ENCODE measurements around the gene DUSP16. TPM values are rescaled to one million over a fixed set of nuclear protein-coding genes. Genes with fewer than 3 reads are reported as not detected.

DUSP16 gene
- total RNA-seq, 5 donors from 2014 or later (not counting 1 experiment from before 2014, with no cell fraction given): 44.6 to 72.3 (median 61.0) TPM

- Histone ChIP-seq H3K4me1 (ENCODE audit: control insufficient read depth in 1 of 2, extremely low read depth in 1 of 2, insufficient read depth in 2 of 2, low read length in 2 of 2) (peaks cover 22 to 50% of the 10 kb centered on the region in 2 experiments), H3K4me3 (ENCODE audit: control insufficient read depth in 1 of 2, extremely low read depth in 1 of 2, low read length in 1 of 2) (no peak overlapping the region), H3K9me3 (no peaks in the 10 kb centered on the region), H3K36me3 (ENCODE audit: control insufficient read depth in 2 of 2, extremely low read depth in 1 of 2, insufficient read depth in 1 of 2, low read length in 1 of 2) (peaks cover 0 to 11% of the 10 kb centered on the region in 2 donors), H3K27me3 (replicated peaks in 1 of 2; ENCODE audit: control insufficient read depth in 2 of 2, extremely low read depth in 1 of 2, insufficient read depth in 2 of 2, low read length in 1 of 2) (no peaks in the 10 kb centered on the region), H3K27ac (ENCODE audit: low read length) (no peak overlapping the region)
- H3K4me1 Mint-ChIP-seq: peaks cover 68 to 85% (median 81%) of the 10 kb centered on the region in 3 donors
- POLR2A ChIA-PET: interaction anchor here in 1 of 2 donors (0.7 kb wide), 1 partner anchor 36 kb away, joined by 3 read pairs; no protein-coding TSS in a partner anchor
- DNase-seq: no peak
- H3K27me3 Mint-ChIP-seq: no peaks in the 10 kb centered on the region
- 100% methylated on average over 1 of the region's 7 CpGs for WGBS (ENCODE audit: insufficient coverage)
- H3K27ac Mint-ChIP-seq: peak overlapping the region; percentile 68 to 83
- H3K36me3 Mint-ChIP-seq: peaks cover 65% of the 10 kb centered on the region
- no peak for ATAC-seq (replicated peaks in 1 of 4)
- no peaks in the 10 kb centered on the region for H3K9me3 Mint-ChIP-seq
- CTCF ChIA-PET: interaction anchor here in 1 of 2 donors (0.9 kb wide), 1 partner anchor 149 kb away, joined by 3 read pairs; no protein-coding TSS in a partner anchor
- no peak overlapping the region for H3K4me3 Mint-ChIP-seq
These were observed 91.8 kb downstream of the DUSP16 start for GRCh38 chr12:12470751-12471306.

- WGBS (ENCODE audit: insufficient coverage): 100% methylated on average over 3 of the region's 7 CpGs
- ChIA-PET CTCF (interaction anchor here in 1 of 2 donors (1.0 kb wide), 1 partner anchor 34 kb away, joined by 4 read pairs; no protein-coding TSS in a partner anchor), POLR2A (interaction anchor here in 1 of 2 donors (1.1 kb wide), 1 partner anchor 12 kb away, joined by 4 read pairs; no protein-coding TSS in a partner anchor)
- Histone ChIP-seq H3K27me3 (replicated peaks in 1 of 2; ENCODE audit: control insufficient read depth in 2 of 2, extremely low read depth in 1 of 2, insufficient read depth in 2 of 2, low read length in 1 of 2) (no peaks in the 10 kb centered on the region), H3K4me3 (ENCODE audit: control insufficient read depth in 1 of 2, extremely low read depth in 1 of 2, low read length in 1 of 2) (no peak overlapping the region), H3K36me3 (ENCODE audit: control insufficient read depth in 2 of 2, extremely low read depth in 1 of 2, insufficient read depth in 1 of 2, low read length in 1 of 2) (peaks cover 0 to 10% of the 10 kb centered on the region in 2 donors), H3K27ac (ENCODE audit: low read length) (peak overlapping the region; percentile 95), H3K4me1 (ENCODE audit: control insufficient read depth in 1 of 2, extremely low read depth in 1 of 2, insufficient read depth in 2 of 2, low read length in 2 of 2) (peaks cover 25 to 52% of the 10 kb centered on the region in 2 experiments), H3K9me3 (no peaks in the 10 kb centered on the region)
- no peak overlapping the region for H3K4me3 Mint-ChIP-seq
- no peaks in the 10 kb centered on the region for H3K9me3 Mint-ChIP-seq
- peaks cover 65% of the 10 kb centered on the region for H3K36me3 Mint-ChIP-seq
- peaks cover 68 to 85% (median 81%) of the 10 kb centered on the region in 3 donors for H3K4me1 Mint-ChIP-seq
- H3K27ac Mint-ChIP-seq: peak overlapping the region; percentile 94 to 95
- DNase-seq: no peak
- ATAC-seq (replicated peaks in 1 of 4): no peak
- no peaks in the 10 kb centered on the region for H3K27me3 Mint-ChIP-seq
These were observed 93.3 kb downstream of the DUSP16 start for GRCh38 chr12:12469386-12469785.

GRCh38 chr12:12468575-12468974 lies 94.1 kb downstream of the DUSP16 start:
- Mint-ChIP-seq H3K27ac (peak overlapping the region; percentile 94 to 95), H3K9me3 (no peaks in the 10 kb centered on the region), H3K27me3 (no peaks in the 10 kb centered on the region), H3K4me3 (peak overlapping the region in 1 of 3 donors; percentile 53), H3K36me3 (peaks cover 65% of the 10 kb centered on the region), H3K4me1 (peaks cover 65 to 84% (median 75%) of the 10 kb centered on the region in 3 donors)
- no peak for ATAC-seq (replicated peaks in 1 of 4)
- H3K36me3 ChIP-seq (ENCODE audit: control insufficient read depth in 2 of 2, extremely low read depth in 1 of 2, insufficient read depth in 1 of 2, low read length in 1 of 2): peaks cover 0 to 9% of the 10 kb centered on the region in 2 donors
- ChIA-PET CTCF (no interaction called here), POLR2A (interaction anchor here in 1 of 2 donors (1.1 kb wide), 1 partner anchor 13 kb away, joined by 4 read pairs; no protein-coding TSS in a partner anchor)
- WGBS (ENCODE audit: insufficient coverage): 100% methylated on average over 1 of the region's 3 CpGs
- H3K4me3 ChIP-seq (ENCODE audit: control insufficient read depth in 1 of 2, extremely low read depth in 1 of 2, low read length in 1 of 2): no peak overlapping the region
- peak overlapping the region; percentile 95 for H3K27ac ChIP-seq (ENCODE audit: low read length)
- H3K9me3 ChIP-seq: no peaks in the 10 kb centered on the region
- no peak for DNase-seq
- peaks cover 23 to 53% of the 10 kb centered on the region in 2 experiments for H3K4me1 ChIP-seq (ENCODE audit: control insufficient read depth in 1 of 2, extremely low read depth in 1 of 2, insufficient read depth in 2 of 2, low read length in 2 of 2)
- H3K27me3 ChIP-seq (replicated peaks in 1 of 2; ENCODE audit: control insufficient read depth in 2 of 2, extremely low read depth in 1 of 2, insufficient read depth in 2 of 2, low read length in 1 of 2): no peaks in the 10 kb centered on the region

- ChIA-PET POLR2A (interaction anchor here (0.7 to 3.3 kb wide), 8 partner anchors 9 to 123 kb away, joined by 3 to 48 read pairs (median 12); no protein-coding TSS in a partner anchor), CTCF (interaction anchor here in 1 of 2 donors (0.6 to 3.3 kb wide), 5 partner anchors 11 to 252 kb away, joined by 3 to 21 read pairs (median 5); no protein-coding TSS in a partner anchor)
- 48% methylated on average over 8 of the region's 14 CpGs for WGBS (ENCODE audit: insufficient coverage)
- peaks cover 64% of the 10 kb centered on the region for H3K36me3 Mint-ChIP-seq
- H3K4me1 Mint-ChIP-seq: peaks cover 60 to 87% (median 77%) of the 10 kb centered on the region in 3 donors
- peak overlapping the region; percentile 50 to 53 (median 53) for H3K4me3 Mint-ChIP-seq
- peaks cover 23 to 53% of the 10 kb centered on the region in 2 experiments for H3K4me1 ChIP-seq (ENCODE audit: control insufficient read depth in 1 of 2, extremely low read depth in 1 of 2, insufficient read depth in 2 of 2, low read length in 2 of 2)
- H3K27ac Mint-ChIP-seq: peak overlapping the region; percentile 94 to 95
- H3K9me3 Mint-ChIP-seq: no peaks in the 10 kb centered on the region
- DNase-seq (peak in 32 of 35 experiments; percentile 13 to 71 (median 40)), ATAC-seq (replicated peaks in 1 of 4) (peak; percentile 16 to 57 (median 34))
- no peaks in the 10 kb centered on the region for H3K27me3 ChIP-seq (replicated peaks in 1 of 2; ENCODE audit: control insufficient read depth in 2 of 2, extremely low read depth in 1 of 2, insufficient read depth in 2 of 2, low read length in 1 of 2)
- H3K27ac ChIP-seq (ENCODE audit: low read length): peak overlapping the region; percentile 95
- no peak overlapping the region for H3K4me3 ChIP-seq (ENCODE audit: control insufficient read depth in 1 of 2, extremely low read depth in 1 of 2, low read length in 1 of 2)
- no peaks in the 10 kb centered on the region for H3K9me3 ChIP-seq
- H3K27me3 Mint-ChIP-seq: no peaks in the 10 kb centered on the region
- peaks cover 0 to 9% of the 10 kb centered on the region in 2 donors for H3K36me3 ChIP-seq (ENCODE audit: control insufficient read depth in 2 of 2, extremely low read depth in 1 of 2, insufficient read depth in 1 of 2, low read length in 1 of 2)
These were observed 94.9 kb downstream of the DUSP16 start for GRCh38 chr12:12467688-12468261.

GRCh38 chr12:12467264-12467663 lies 95.4 kb downstream of the DUSP16 start:
- Mint-ChIP-seq H3K27ac (peak overlapping the region; percentile 94 to 95), H3K9me3 (no peaks in the 10 kb centered on the region), H3K27me3 (no peaks in the 10 kb centered on the region), H3K36me3 (peaks cover 64% of the 10 kb centered on the region), H3K4me1 (peaks cover 60 to 88% (median 78%) of the 10 kb centered on the region in 3 donors), H3K4me3 (peak overlapping the region; percentile 50 to 53 (median 53))
- ATAC-seq (replicated peaks in 1 of 4): peak; percentile 15 to 60 (median 56)
- peak in 27 of 35 experiments; percentile 18 to 67 (median 37) for DNase-seq
- peak overlapping the region; percentile 95 for H3K27ac ChIP-seq (ENCODE audit: low read length)
- ChIA-PET CTCF (interaction anchor here (0.9 to 3.3 kb wide), 8 partner anchors 8 to 105 kb away, joined by 3 to 21 read pairs (median 8); no protein-coding TSS in a partner anchor), POLR2A (interaction anchor here (0.6 to 3.3 kb wide), 14 partner anchors 7 to 251 kb away, joined by 3 to 48 read pairs (median 7); no protein-coding TSS in a partner anchor)
- no peaks in the 10 kb centered on the region for H3K27me3 ChIP-seq (replicated peaks in 1 of 2; ENCODE audit: control insufficient read depth in 2 of 2, extremely low read depth in 1 of 2, insufficient read depth in 2 of 2, low read length in 1 of 2)
- 63% methylated on average over 3 of the region's 6 CpGs for WGBS (ENCODE audit: insufficient coverage)
- no peaks in the 10 kb centered on the region for H3K9me3 ChIP-seq
- peaks cover 23 to 53% of the 10 kb centered on the region in 2 experiments for H3K4me1 ChIP-seq (ENCODE audit: control insufficient read depth in 1 of 2, extremely low read depth in 1 of 2, insufficient read depth in 2 of 2, low read length in 2 of 2)
- peaks cover 0 to 9% of the 10 kb centered on the region in 2 donors for H3K36me3 ChIP-seq (ENCODE audit: control insufficient read depth in 2 of 2, extremely low read depth in 1 of 2, insufficient read depth in 1 of 2, low read length in 1 of 2)
- no peak overlapping the region for H3K4me3 ChIP-seq (ENCODE audit: control insufficient read depth in 1 of 2, extremely low read depth in 1 of 2, low read length in 1 of 2)

GRCh38 chr12:12466157-12466556 lies 96.5 kb downstream of the DUSP16 start:
- WGBS (ENCODE audit: insufficient coverage): 44% methylated on average over 3 of the region's 7 CpGs
- CTCF ChIA-PET: interaction anchor here (0.6 to 3.3 kb wide), 22 partner anchors 9 to 271 kb away, joined by 3 to 21 read pairs (median 4); no protein-coding TSS in a partner anchor
- H3K4me3 ChIP-seq (ENCODE audit: control insufficient read depth in 1 of 2, extremely low read depth in 1 of 2, low read length in 1 of 2): no peak overlapping the region
- Mint-ChIP-seq H3K9me3 (no peaks in the 10 kb centered on the region), H3K27ac (peak overlapping the region; percentile 95 to 100), H3K4me3 (peak overlapping the region; percentile 26 to 72 (median 42)), H3K36me3 (peaks cover 58% of the 10 kb centered on the region), H3K27me3 (no peaks in the 10 kb centered on the region), H3K4me1 (peaks cover 71 to 92% (median 81%) of the 10 kb centered on the region in 3 donors)
- H3K27ac ChIP-seq (ENCODE audit: low read length): peak overlapping the region; percentile 95
- ATAC-seq (replicated peaks in 1 of 4) (peak; percentile 76 to 97 (median 87)), DNase-seq (peak in 34 of 35 experiments; percentile 50 to 94 (median 78))
- no peaks in the 10 kb centered on the region for H3K27me3 ChIP-seq (replicated peaks in 1 of 2; ENCODE audit: control insufficient read depth in 2 of 2, extremely low read depth in 1 of 2, insufficient read depth in 2 of 2, low read length in 1 of 2)
- no peaks in the 10 kb centered on the region for H3K9me3 ChIP-seq
- H3K4me1 ChIP-seq (ENCODE audit: control insufficient read depth in 1 of 2, extremely low read depth in 1 of 2, insufficient read depth in 2 of 2, low read length in 2 of 2): peaks cover 23 to 59% of the 10 kb centered on the region in 2 experiments
- POLR2A ChIA-PET: interaction anchor here (0.5 to 3.3 kb wide), 27 partner anchors 9 to 271 kb away, joined by 3 to 48 read pairs (median 7); partner anchors contain the start of gene DUSP16 (in 1 of the 2)
- peaks cover 0 to 9% of the 10 kb centered on the region in 2 donors for H3K36me3 ChIP-seq (ENCODE audit: control insufficient read depth in 2 of 2, extremely low read depth in 1 of 2, insufficient read depth in 1 of 2, low read length in 1 of 2)
